ENCODE measurements around the gene CD4. TPM values are rescaled to one million over a fixed set of nuclear protein-coding genes. Genes with fewer than 3 reads are reported as not detected.

CD4 gene
- total RNA-seq, 1 donor from 2014 or later = 0.75 TPM

DNA sequence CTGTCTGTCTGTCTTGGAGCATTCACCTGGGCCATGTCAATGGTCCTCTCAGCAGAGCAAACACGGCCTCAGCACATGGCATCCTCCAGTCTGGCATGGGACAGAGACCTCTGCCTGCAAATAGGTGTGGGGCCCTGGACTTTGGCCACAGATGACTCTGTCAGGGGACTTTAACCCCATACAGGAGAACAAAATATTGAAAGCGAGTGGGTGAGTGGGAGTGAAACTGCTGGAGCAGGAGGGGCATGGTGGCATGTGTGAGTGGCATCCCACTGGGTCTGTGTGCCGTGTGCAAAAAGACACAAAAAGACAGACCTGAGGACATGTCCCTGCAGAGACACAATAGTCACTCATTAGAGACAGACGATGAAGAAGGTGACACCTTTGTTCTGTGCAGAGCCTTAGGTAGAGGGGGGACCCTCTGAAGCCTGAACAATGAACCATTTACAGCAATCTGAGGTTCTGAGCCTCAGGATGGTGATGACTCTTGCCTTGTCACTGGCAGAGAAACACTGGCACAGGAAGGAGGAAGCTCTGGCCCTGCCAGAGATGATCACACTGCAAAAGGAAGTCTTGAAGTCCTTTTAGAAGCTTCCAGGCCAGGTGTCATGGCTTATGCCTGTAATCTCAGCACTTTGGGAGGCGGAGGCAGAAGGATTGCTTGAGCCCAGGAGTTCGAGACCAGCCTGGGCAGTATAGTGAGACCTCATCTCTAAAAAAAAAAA, 9.5 kb upstream of the CD4 start:
- no peak overlapping the region for H3K4me3 ChIP-seq (ENCODE audit: low read depth, low read length)
- TF ChIP-seq, protein P1, sequence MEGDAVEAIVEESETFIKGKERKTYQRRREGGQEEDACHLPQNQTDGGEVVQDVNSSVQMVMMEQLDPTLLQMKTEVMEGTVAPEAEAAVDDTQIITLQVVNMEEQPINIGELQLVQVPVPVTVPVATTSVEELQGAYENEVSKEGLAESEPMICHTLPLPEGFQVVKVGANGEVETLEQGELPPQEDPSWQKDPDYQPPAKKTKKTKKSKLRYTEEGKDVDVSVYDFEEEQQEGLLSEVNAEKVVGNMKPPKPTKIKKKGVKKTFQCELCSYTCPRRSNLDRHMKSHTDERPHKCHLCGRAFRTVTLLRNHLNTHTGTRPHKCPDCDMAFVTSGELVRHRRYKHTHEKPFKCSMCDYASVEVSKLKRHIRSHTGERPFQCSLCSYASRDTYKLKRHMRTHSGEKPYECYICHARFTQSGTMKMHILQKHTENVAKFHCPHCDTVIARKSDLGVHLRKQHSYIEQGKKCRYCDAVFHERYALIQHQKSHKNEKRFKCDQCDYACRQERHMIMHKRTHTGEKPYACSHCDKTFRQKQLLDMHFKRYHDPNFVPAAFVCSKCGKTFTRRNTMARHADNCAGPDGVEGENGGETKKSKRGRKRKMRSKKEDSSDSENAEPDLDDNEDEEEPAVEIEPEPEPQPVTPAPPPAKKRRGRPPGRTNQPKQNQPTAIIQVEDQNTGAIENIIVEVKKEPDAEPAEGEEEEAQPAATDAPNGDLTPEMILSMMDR (conservative IDR thresholded peaks at IDR 0.05; ENCODE audit: low read depth, low read length) = no peak
- DNase-seq (ENCODE audit: low read depth) = no peak

DNA sequence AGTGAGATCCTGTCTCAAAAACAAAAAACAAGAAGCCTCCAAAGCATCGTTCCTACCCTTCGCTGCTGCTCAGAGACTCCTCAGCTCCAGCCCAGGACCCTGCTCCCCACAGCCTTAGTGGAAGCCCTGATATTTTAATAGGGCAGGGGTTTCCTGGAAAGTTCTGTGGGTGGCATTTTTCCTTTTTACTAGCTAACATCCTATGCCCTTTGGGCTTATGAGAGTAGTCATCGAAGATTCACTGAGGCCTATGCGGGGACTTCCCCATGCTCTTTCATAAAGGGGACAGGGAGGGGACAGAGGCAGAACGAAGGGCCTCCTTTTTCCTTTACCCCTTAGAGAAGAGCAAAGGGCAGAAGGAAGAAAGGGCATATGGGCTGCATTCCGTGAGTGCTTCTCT, 8.8 kb upstream of the CD4 start:
- DNase-seq (ENCODE audit: low read depth) = no peak
- TF ChIP-seq, protein P1 (conservative IDR thresholded peaks at IDR 0.05; ENCODE audit: low read depth, low read length) = no peak
- H3K4me3 ChIP-seq (ENCODE audit: low read depth, low read length) = no peak overlapping the region

DNA sequence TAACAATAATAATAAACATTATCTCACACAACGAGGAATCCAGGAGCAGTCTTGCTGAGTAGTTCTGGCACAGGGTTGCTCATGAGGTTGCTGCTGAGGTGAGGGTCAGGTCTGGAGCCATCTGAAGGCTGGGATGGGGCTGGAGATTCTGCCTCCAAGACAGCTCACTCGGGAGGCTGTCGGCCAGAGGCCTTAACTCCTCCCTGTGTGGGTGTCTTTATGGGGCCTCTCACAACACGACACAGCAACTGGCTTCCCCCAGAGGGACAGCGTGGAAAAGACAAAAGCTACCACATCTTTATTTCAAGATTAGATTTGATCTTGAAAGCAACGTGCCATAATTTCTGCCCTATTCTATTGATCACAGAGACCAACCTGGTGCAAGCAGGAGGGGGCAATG, 7.2 kb upstream of the CD4 start:
- TF ChIP-seq, protein P1 (conservative IDR thresholded peaks at IDR 0.05; ENCODE audit: low read depth, low read length) = no peak
- no peak overlapping the region for H3K4me3 ChIP-seq (ENCODE audit: low read depth, low read length)
- DNase-seq (ENCODE audit: low read depth) = no peak

DNA sequence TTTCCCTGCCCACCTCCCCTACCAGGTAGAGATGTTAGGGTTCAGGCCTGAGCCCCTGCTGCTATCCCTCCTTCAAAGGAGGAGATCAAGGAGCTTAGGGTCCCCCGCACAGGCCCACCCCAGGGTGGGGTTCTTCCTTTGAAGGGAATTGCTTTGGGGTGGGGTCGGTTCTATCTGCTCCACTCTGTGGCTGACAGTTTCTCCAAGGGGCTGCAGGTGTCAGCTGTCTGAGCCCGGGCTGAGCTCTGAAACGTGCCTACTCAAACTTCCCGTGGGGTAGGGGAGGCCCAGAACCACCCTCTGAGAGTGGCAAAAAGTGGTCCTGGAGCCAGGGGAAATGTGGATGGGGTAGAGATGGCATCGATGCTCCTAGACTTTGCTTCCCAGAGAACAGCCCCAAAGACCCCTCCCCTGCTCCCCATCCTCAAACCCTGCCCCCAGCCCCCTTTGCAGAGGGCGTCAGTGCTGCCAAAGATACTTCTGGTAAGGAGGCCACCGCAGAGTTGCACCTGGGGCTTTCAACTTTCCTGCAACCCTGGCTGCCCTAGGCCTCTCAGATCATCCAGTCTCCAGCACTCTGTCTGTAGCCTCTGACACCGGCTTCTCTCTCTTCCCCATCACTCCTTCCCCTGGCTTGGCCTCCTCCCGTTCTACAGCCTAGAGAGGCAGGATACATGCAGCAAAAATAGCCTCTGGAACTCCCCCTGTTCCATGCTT, 6.3 kb upstream of the CD4 start:
- DNase-seq (ENCODE audit: low read depth) = no peak
- H3K4me3 ChIP-seq (ENCODE audit: low read depth, low read length) = no peak overlapping the region
- TF ChIP-seq, protein P1 (conservative IDR thresholded peaks at IDR 0.05; ENCODE audit: low read depth, low read length) = no peak

DNA sequence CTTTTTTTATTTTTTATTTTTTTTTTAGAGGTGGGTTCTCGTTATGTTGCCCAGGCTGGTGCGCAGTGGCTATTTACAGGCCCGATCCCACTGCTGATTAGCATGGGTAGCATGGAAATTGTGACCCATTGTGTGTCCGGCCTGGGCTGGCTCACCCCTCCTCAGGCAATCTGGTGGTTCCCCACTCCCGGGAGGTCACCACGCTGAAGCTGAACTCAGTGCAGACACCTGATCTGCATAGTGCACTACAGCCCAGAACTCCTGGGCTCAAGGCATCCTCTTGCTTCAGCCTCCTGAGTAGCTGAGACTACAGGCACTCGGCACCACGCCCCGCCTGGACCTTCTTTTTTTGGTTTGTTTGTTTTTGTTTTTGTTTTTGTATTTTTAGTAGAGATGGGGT, 5.5 kb upstream of the CD4 start:
- no peak for DNase-seq (ENCODE audit: low read depth)
- H3K4me3 ChIP-seq (ENCODE audit: low read depth, low read length) = no peak overlapping the region
- TF ChIP-seq, protein P1 (conservative IDR thresholded peaks at IDR 0.05; ENCODE audit: low read depth, low read length) = no peak

DNA sequence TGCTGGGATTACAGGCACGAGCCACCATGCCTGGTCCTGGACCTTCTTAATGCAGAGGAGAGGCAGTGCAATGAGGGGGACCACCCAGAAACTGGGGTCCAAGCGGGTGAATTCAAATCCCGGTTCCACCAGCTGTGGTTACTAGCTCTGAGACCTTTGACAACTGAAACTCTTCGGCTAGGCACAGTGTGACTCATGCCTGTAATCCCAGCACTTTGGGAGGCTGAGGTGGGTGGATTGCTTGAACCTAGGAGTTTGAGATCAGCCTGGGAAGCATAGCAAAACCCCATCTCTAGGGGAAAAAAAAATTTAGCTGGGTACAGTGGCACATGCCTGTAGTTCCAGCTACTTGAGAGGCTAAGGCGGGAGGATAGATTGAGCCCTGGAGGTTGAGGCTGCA, 5.0 kb upstream of the CD4 start:
- TF ChIP-seq, protein P1 (conservative IDR thresholded peaks at IDR 0.05; ENCODE audit: low read depth, low read length) = no peak
- H3K4me3 ChIP-seq (ENCODE audit: low read depth, low read length) = no peak overlapping the region
- DNase-seq (ENCODE audit: low read depth) = no peak

All from epithelial cell of proximal tubule (primary cell).